K562 (cell line): ENCODE data around the gene KIF26B. TPM values are rescaled to one million over a fixed set of nuclear protein-coding genes. Genes with fewer than 3 reads are reported as not detected.

Source experiments
- ATAC-seq: fragments of 200-7000 bp; cut with Tn5 transposase; 3 replicates; pipeline ENCODE4 v1.9.1; 2020; ENCODE audit warnings: moderate library complexity
- BruUV-seq: library from RNA; stranded (reverse); fragments of 400-500 nt; replicated peaks from 2 replicates; lab custom pipeline; 2021; lab: Mats Ljungman, UMichigan
- CTCF ChIA-PET: fragments of 300-600 bp; formaldehyde crosslinking; extraction: SDS; loops from one replicate; lab custom pipeline; 2021; ENCODE audit warnings: low intra/inter-chr PET ratio; lab: Yijun Ruan, JAX
- POLR2A ChIA-PET: fragments of 300-600, 350-650 bp; sonication (Branson Sonifier 250); formaldehyde crosslinking; extraction: SDS; loops from one replicate; lab custom pipeline; 2021; ENCODE audit warnings: antibody characterized with exemption, inconsistent platforms; lab: Yijun Ruan, JAX
- DNase-seq, 4 experiments: peaks; one replicate each; pipeline versions ENCODE4 v3.0.0 to v3.0.0-alpha.2; 2011 to 2018; ENCODE audit warnings: low spot score in 3 of 4, mixed read lengths in 3 of 4; ENCODE audit errors: extremely low read depth in 1 of 4
- FAIRE-seq: peaks from 2 replicates; lab custom pipeline; 2011; peaks lifted over from hg19 to GRCh38; lab: Jason Lieb, UNC
- H2AFZ ChIP-seq: 2 replicates; pipeline ENCODE4 v1.6.0; 2011; ENCODE audit warnings: low read depth, low read length, control low read depth, inconsistent platforms
- H3K27ac ChIP-seq: fragments of 200-600 bp; 3 replicates; pipeline ENCODE4 v1.8.0; 2011; ENCODE audit warnings: low read depth, mild to moderate bottlenecking, control low read depth, inconsistent platforms, low read length, moderate library complexity, mixed read lengths; ENCODE audit errors: extremely low read depth
- H3K27me3 ChIP-seq, 2 experiments: fragments of 300-600 bp in 1 of 2; 2 replicates in 1 of 2; 3 replicates in 1 of 2; pipeline versions ENCODE4 v1.6.0 to v1.8.0; 2011; ENCODE audit warnings: inconsistent platforms in 2 of 2, low read length in 2 of 2, mild to moderate bottlenecking in 1 of 2, mixed read lengths in 1 of 2, moderate library complexity in 1 of 2; ENCODE audit not compliant: control insufficient read depth in 2 of 2, insufficient read depth in 2 of 2
- H3K36me3 ChIP-seq: fragments of 300-600 bp; 3 replicates; pipeline ENCODE4 v1.8.0; 2011; ENCODE audit warnings: mild to moderate bottlenecking, low read length, inconsistent platforms; ENCODE audit not compliant: control insufficient read depth, insufficient read depth
- H3K4me1 ChIP-seq, 2 experiments: fragments of 200-600 bp in 1 of 2; replicated peaks in 1 of 2; 2 replicates in 1 of 2; 3 replicates in 1 of 2; pipeline versions ENCODE4 v1.5.1 to v1.8.0; 2011; ENCODE audit warnings: inconsistent platforms in 2 of 2, low read length in 2 of 2, mild to moderate bottlenecking in 1 of 2, mixed read lengths in 1 of 2, moderate library complexity in 1 of 2; ENCODE audit not compliant: control insufficient read depth in 2 of 2, insufficient read depth in 2 of 2
- H3K4me2 ChIP-seq: 2 replicates; pipeline ENCODE4 v1.6.1; 2011; ENCODE audit warnings: low read length, control low read depth, inconsistent platforms, mixed read lengths; ENCODE audit not compliant: insufficient read depth
- H3K4me3 ChIP-seq: fragments of 200-600 bp; sonication (generic), shearing (Covaris generic); 2 replicates; pipeline ENCODE4 v1.5.1; 2016; ENCODE audit warnings: control low read depth, inconsistent platforms
- H3K79me2 ChIP-seq: fragments of 200-600 bp; 3 replicates; pipeline ENCODE4 v1.8.0; 2011; ENCODE audit warnings: low read length, inconsistent platforms; ENCODE audit not compliant: control insufficient read depth, insufficient read depth
- H3K9ac ChIP-seq, 2 experiments: 2 replicates each; pipeline versions ENCODE4 v1.6.0 to v1.6.1; 2011; ENCODE audit warnings: low read depth in 2 of 2, low read length in 2 of 2, control low read depth in 1 of 2, inconsistent platforms in 1 of 2, mild to moderate bottlenecking in 1 of 2, mixed read lengths in 1 of 2; ENCODE audit not compliant: insufficient read depth in 1 of 2
- H3K9me1 ChIP-seq: one replicate; pipeline ENCODE4 v1.6.0; 2011; ENCODE audit warnings: inconsistent platforms, mild to moderate bottlenecking, low read length, moderate library complexity; ENCODE audit not compliant: control insufficient read depth, insufficient read depth
- H3K9me3 ChIP-seq: replicated peaks from 2 replicates; pipeline ENCODE4 v1.5.1; 2011; ENCODE audit warnings: low read depth, low read length, inconsistent platforms; ENCODE audit not compliant: control insufficient read depth, insufficient read depth
- H4K20me1 ChIP-seq: replicated peaks from 2 replicates; pipeline ENCODE4 v1.6.1; 2011; ENCODE audit warnings: low read length, inconsistent platforms, mixed read lengths; ENCODE audit not compliant: control insufficient read depth, insufficient read depth
- DMBX1 ChIP-seq: fragments of 250-450 bp; sonication (Bioruptor Pico); IDR thresholded peaks from 2 replicates; pipeline ENCODE4 v1.8.0; 2022; ENCODE audit warnings: inconsistent platforms, mild to moderate bottlenecking, moderate library complexity, borderline replicate concordance
- HDAC8 ChIP-seq: fragments of 450-650 bp; IDR thresholded peaks from 2 replicates; pipeline ENCODE4 v1.6.1; 2016; ENCODE audit warnings: mild to moderate bottlenecking, missing genetic modification characterization, moderate library complexity, missing compliant biosample characterization
- MCM3 ChIP-seq: fragments of 450-650 bp; IDR thresholded peaks from 2 replicates; pipeline ENCODE4 v1.6.1; 2016
- MCM7 ChIP-seq, 2 experiments: fragments of 450-650 bp; IDR thresholded peaks; 2 replicates each; pipeline ENCODE4 v1.6.1; 2016 to 2018
- NFIX ChIP-seq: fragments of 250-450 bp; sonication (Bioruptor Pico); IDR thresholded peaks from 2 replicates; pipeline ENCODE4 v1.4.0; 2020; ENCODE audit warnings: low read depth, mild to moderate bottlenecking, moderate library complexity
- NR2F6 ChIP-seq: fragments of 450-650 bp; formaldehyde crosslinking; IDR thresholded peaks from 2 replicates; pipeline ENCODE4 v1.4.0; 2020; ENCODE audit warnings: mild to moderate bottlenecking
- SPI1 ChIP-seq: IDR thresholded peaks from 2 replicates; pipeline ENCODE4 v1.6.1; 2011; ENCODE audit warnings: low read depth, low read length, control low read depth, borderline replicate concordance
- SUPT5H ChIP-seq: fragments of 450-650 bp; IDR thresholded peaks from 2 replicates; pipeline ENCODE4 v1.6.1; 2016
- U2AF1 ChIP-seq: fragments of 200-400 bp; formaldehyde crosslinking; optimal IDR thresholded peaks from 2 replicates; pipeline ENCODE3; 2017; ENCODE audit warnings: mild to moderate bottlenecking, low read depth, low read length, moderate library complexity
- ZNF217 ChIP-seq: sonication (generic); formaldehyde crosslinking; IDR thresholded peaks from 2 replicates; pipeline ENCODE4 v1.8.0; 2022; ENCODE audit warnings: mild to moderate bottlenecking, missing genetic modification reagents
- WGBS: fragments of 100-300 bp; shearing (Covaris generic); methylation state at CpG from one replicate; pipeline ENCODE4 v1.1.6; 2016; ENCODE audit warnings: low coverage, mixed read lengths; ENCODE audit not compliant: insufficient coverage; ENCODE audit errors: missing lambda C conversion rate; 5-methylcytosine and 5-hydroxymethylcytosine counted together
- in situ Hi-C: fragments of 300-500 bp; cut with MboI; formaldehyde crosslinking; loops from 4 replicates; pipeline ENCODE4 v1.15.0; 2018; ENCODE audit warnings: inconsistent platforms, mixed read lengths
- intact Hi-C: fragments of 100-400 bp; cut with micrococcal nuclease; formaldehyde crosslinking; loops from 2 replicates; pipeline ENCODE4 v1.14.2; 2022
- polyA plus RNA-seq, 8 experiments: library from polyadenylated mRNA; depleted of rRNA in 4 of 8; stranded (reverse) in 5 of 8; unstranded in 3 of 8; fragments of >200 nt; fragmentation: Nextera tagmentation in 2 of 8; fragmentation: Illumina TruSeq in 1 of 8; extraction: Ambion mirVana in 2 of 8; extraction: Trizol in 1 of 8; gene quantifications; 2 replicates each; pipeline versions ENCODE4 v1.2.1 to v1.2.3, GENCODE V29; 2011 to 2014; ENCODE audit warnings: inconsistent platforms in 1 of 8, missing spikeins in 1 of 8
- total RNA-seq, 7 experiments: library from RNA; depleted of rRNA in 6 of 7; stranded (reverse); fragments of >200 nt in 6 of 7; fragmentation: Illumina TruSeq in 2 of 7; extraction: Trizol in 2 of 7; gene quantifications; 2 replicates each; pipeline versions ENCODE4 v1.2.1 to v1.2.3, GENCODE V29; 2011 to 2021; ENCODE audit warnings: low replicate concordance in 1 of 7
- TF ChIP-seq, protein P1 (sequence below): IDR thresholded peaks from 2 replicates; pipeline ENCODE4 v1.6.1; 2012; ENCODE audit warnings: low read depth, low read length, improper control_type of control experiment, borderline replicate concordance
- TF ChIP-seq, protein P2 (sequence below): fragments of 250-450 bp; sonication (Bioruptor Pico); IDR thresholded peaks from 2 replicates; pipeline ENCODE4 v1.4.0; 2020; ENCODE audit warnings: mild to moderate bottlenecking, moderate library complexity

The KIF26B gene
- total and polyA plus RNA-seq, 9 of the 15 experiments (the other 6 are each of a cell fraction or from before 2014, with no cell fraction given): 0.02 to 0.08 (median 0.03) TPM; not detected in 6

DNA sequence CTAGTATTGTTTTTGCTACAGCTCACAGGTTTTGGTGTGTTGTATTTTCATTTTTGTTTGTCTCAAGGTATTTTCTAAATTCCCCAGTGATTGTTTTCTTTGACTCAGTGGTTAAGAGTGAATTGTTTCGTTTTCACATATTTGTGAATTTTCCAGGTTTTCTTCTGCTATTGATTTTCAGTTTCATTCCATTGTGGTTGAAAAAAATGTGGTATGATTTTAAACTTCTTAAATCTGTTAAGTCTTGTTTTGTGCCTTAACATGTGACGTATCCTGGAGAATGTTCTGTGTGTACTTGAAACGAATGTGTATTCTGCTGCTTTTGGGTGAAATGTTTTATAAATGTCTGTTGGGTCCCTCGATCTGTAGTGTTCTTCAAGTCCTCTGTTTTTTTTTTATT, 117.9 kb downstream of the KIF26B start:
- POLR2A ChIA-PET: no interaction called here
- ATAC-seq (no peak), DNase-seq (no peak), FAIRE-seq (no peak)
- no TSS peak for BruUV-seq
- Histone ChIP-seq H4K20me1 (no peaks in the 10 kb centered on the region), H3K27ac (no peak overlapping the region), H2AFZ (no peak overlapping the region), H3K4me2 (no peak overlapping the region), H3K4me1 (no peaks in the 10 kb centered on the region), H3K79me2 (no peaks in the 10 kb centered on the region), H3K27me3 (peaks cover 2 to 8% of the 10 kb centered on the region in 2 experiments; a peak in 3 of 5 replicates), H3K4me3 (no peak overlapping the region), H3K9me1 (no peaks in the 10 kb centered on the region), H3K36me3 (no peaks in the 10 kb centered on the region), H3K9me3 (no peaks in the 10 kb centered on the region), H3K9ac (no peak overlapping the region)
- in situ Hi-C loops: no loop called here
- 2% methylated on average over 4 of the region's 4 CpGs for WGBS
- intact Hi-C loops: no loop called here
- CTCF ChIA-PET: no interaction called here
- TF ChIP-seq NR2F6: no peak
- TF ChIP-seq NFIX: no peak
- no peak for TF ChIP-seq SUPT5H
- TF ChIP-seq MCM3: no peak
- no peak for TF ChIP-seq DMBX1 (CRISPR knock-in tag)
- TF ChIP-seq HDAC8 (tag): no peak
- TF ChIP-seq U2AF1: no peak
- no peak for TF ChIP-seq SPI1
- TF ChIP-seq, protein P1, sequence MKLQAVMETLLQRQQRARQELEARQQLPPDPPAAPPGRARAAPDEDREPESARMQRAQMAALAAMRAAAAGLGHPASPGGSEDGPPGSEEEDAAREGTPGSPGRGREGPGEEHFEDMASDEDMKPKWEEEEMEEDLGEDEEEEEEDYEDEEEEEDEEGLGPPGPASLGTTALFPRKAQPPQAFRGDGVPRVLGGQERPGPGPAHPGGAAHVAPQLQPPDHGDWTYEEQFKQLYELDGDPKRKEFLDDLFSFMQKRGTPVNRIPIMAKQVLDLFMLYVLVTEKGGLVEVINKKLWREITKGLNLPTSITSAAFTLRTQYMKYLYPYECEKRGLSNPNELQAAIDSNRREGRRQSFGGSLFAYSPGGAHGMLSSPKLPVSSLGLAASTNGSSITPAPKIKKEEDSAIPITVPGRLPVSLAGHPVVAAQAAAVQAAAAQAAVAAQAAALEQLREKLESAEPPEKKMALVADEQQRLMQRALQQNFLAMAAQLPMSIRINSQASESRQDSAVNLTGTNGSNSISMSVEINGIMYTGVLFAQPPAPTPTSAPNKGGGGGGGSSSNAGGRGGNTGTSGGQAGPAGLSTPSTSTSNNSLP: no peak
- no peak for TF ChIP-seq MCM7 (IDR thresholded peaks at IDR 0.05)
- TF ChIP-seq ZNF217: no peak
- TF ChIP-seq, protein P2, sequence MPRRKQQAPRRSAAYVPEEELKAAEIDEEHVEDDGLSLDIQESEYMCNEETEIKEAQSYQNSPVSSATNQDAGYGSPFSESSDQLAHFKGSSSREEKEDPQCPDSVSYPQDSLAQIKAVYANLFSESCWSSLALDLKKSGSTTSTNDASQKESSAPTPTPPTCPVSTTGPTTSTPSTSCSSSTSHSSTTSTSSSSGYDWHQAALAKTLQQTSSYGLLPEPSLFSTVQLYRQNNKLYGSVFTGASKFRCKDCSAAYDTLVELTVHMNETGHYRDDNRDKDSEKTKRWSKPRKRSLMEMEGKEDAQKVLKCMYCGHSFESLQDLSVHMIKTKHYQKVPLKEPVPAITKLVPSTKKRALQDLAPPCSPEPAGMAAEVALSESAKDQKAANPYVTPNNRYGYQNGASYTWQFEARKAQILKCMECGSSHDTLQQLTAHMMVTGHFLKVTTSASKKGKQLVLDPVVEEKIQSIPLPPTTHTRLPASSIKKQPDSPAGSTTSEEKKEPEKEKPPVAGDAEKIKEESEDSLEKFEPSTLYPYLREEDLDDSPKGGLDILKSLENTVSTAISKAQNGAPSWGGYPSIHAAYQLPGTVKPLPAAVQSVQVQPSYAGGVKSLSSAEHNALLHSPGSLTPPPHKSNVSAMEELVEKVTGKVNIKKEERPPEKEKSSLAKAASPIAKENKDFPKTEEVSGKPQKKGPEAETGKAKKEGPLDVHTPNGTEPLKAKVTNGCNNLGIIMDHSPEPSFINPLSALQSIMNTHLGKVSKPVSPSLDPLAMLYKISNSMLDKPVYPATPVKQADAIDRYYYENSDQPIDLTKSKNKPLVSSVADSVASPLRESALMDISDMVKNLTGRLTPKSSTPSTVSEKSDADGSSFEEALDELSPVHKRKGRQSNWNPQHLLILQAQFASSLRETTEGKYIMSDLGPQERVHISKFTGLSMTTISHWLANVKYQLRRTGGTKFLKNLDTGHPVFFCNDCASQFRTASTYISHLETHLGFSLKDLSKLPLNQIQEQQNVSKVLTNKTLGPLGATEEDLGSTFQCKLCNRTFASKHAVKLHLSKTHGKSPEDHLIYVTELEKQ: no peak
